GM19467 (cell line): ENCODE data around the gene RNASET2.
A peak's percentile ranks its signal among the peaks of the same experiment; 100 is the strongest.

Experiments used
- ATAC-seq: cut with Tn5 transposase; IDR thresholded peaks from one replicate; pipeline ENCODE4 v1.9.1; 2021; ENCODE audit warnings: mild to moderate bottlenecking, moderate library complexity; ENCODE audit not compliant: unreplicated experiment

Gene RNASET2

GRCh38 chr6:166956444-166957086 lies at the start of gene RNASET2:
TSS of gene RNASET2 (minus strand) at chr6:166956550. CDS start at chr6:166956182, 368 bp downstream.
- peak; percentile 60 for ATAC-seq

- ATAC-seq = no peak
Observed at GRCh38 chr6:167005350-167006159, 49.2 kb upstream of the RNASET2 start.

GRCh38 chr6:167000759-167001158 lies 44.4 kb upstream of the RNASET2 start:
- ATAC-seq = no peak

GRCh38 chr6:166999884-167000253 lies 43.5 kb upstream of the RNASET2 start:
- ATAC-seq = no peak

GRCh38 chr6:166999145-166999883 lies 43.0 kb upstream of the RNASET2 start, which contains the start of gene CEP43:
TSS of gene CEP43 (plus strand) at chr6:166999397. CDS start at chr6:166999413, 16 bp downstream.
- ATAC-seq = peak; percentile 89

GRCh38 chr6:166998256-166999144 lies 42.1 kb upstream of the RNASET2 start:
- peak; percentile 2 for ATAC-seq

- ATAC-seq = peak; percentile 21
Observed at GRCh38 chr6:166997768-166998255, 41.5 kb upstream of the RNASET2 start.

- no peak for ATAC-seq
Observed at GRCh38 chr6:166997348-166997747, 41.0 kb upstream of the RNASET2 start.

- no peak for ATAC-seq
Observed at GRCh38 chr6:166996406-166996805, 40.1 kb upstream of the RNASET2 start.

GRCh38 chr6:166989427-166990032 lies 33.2 kb upstream of the RNASET2 start:
- peak; percentile 71 for ATAC-seq

GRCh38 chr6:166988674-166989201 lies 32.4 kb upstream of the RNASET2 start:
- no peak for ATAC-seq

- no peak for ATAC-seq
Observed at GRCh38 chr6:166987930-166988329, 31.6 kb upstream of the RNASET2 start.

- ATAC-seq = no peak
Observed at GRCh38 chr6:166987448-166987847, 31.1 kb upstream of the RNASET2 start.

GRCh38 chr6:166980738-166981137 lies 24.4 kb upstream of the RNASET2 start:
- no peak for ATAC-seq

GRCh38 chr6:166977621-166978525 lies 21.5 kb upstream of the RNASET2 start:
- ATAC-seq = no peak

GRCh38 chr6:166976636-166977035 lies 20.3 kb upstream of the RNASET2 start:
- ATAC-seq = no peak

GRCh38 chr6:166972101-166972500 lies 15.8 kb upstream of the RNASET2 start:
- no peak for ATAC-seq

GRCh38 chr6:166971271-166971670 lies 14.9 kb upstream of the RNASET2 start:
- no peak for ATAC-seq

GRCh38 chr6:166970776-166971175 lies 14.4 kb upstream of the RNASET2 start:
- ATAC-seq = no peak
